GM21717 (cell line): Measurements from ENCODE around the gene DNPH1.

ENCODE experiments used
- ATAC-seq: cut with Tn5 transposase; IDR thresholded peaks from one replicate; pipeline ENCODE4 v1.9.1; 2021; ENCODE audit warnings: mild to moderate bottlenecking, moderate library complexity; ENCODE audit not compliant: unreplicated experiment

Gene DNPH1

DNA sequence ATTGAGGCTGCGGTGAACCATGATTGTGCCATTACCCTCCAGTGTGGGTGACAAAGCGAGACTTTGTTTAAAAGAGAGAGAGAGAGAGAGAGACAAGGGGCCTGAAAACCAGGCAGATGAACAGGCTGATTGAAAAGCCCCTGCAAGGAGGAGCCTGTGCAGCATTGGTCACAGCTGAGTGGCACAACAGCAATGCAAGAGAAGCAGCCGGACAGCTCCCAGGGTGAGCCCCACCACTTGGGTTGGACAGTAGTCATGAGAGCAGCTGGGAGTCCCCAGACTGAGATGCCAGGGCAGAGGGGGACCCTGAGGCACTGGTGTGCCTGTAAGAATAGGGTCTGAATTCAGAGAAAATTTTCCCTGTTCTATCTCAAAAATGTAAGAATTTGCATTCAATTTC lies 10.2 kb downstream of the DNPH1 start:
- no peak for ATAC-seq

DNA sequence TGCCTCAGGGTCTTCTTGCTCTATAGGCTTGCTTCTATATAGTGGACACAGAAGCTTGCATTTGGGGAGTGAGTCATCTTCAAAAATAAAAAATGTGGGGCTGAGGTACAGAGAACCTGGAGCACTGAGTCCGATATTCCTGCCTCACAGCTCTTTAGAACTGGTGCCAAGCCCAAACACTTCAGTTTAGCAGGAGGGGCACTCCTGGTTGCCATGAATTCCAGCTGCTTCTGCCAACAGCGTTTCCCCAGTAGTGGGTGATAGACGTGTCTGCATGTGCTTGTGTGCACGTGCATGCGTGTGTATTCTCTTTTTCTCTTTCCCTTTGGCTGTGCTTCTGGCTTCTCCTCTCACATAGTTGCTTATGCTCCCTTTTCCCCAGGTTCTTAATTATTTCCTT lies 11.9 kb downstream of the DNPH1 start:
- ATAC-seq, result no peak

DNA sequence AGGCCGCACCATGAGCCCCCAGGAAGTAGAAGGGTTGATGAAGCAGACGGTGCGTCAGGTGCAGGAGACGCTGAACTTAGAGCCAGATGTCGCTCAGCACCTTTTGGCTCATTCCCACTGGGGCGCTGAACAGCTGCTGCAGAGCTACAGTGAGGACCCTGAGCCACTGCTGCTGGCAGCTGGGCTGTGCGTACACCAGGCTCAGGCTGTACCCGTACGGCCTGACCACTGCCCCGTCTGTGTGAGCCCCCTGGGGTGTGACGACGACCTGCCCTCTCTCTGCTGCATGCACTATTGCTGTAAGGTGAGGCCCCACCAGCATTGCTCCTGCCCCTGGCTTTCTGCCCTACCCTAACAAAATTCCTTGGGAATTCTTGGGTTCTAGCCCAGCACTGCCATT lies 13.1 kb downstream of the DNPH1 start:
- ATAC-seq, result no peak

DNA sequence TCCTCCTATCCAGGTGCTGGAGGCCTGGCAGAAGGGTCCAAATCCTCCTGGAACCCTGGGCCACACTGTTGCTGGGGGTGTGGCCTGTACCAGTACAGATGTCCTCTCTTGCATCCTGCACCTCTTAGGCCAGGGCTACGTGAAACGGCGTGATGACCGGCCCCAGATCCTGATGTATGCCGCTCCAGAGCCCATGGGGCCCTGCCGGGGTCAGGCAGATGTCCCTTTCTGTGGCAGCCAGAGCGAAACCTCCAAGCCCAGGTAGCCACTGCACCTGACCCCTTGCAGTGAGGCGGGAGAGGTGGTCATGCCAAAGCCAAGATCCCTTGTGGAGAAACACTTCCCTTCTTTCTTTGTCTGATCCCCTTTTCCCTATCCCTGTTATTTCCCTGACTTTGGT lies 14.2 kb downstream of the DNPH1 start:
- no peak for ATAC-seq

DNA sequence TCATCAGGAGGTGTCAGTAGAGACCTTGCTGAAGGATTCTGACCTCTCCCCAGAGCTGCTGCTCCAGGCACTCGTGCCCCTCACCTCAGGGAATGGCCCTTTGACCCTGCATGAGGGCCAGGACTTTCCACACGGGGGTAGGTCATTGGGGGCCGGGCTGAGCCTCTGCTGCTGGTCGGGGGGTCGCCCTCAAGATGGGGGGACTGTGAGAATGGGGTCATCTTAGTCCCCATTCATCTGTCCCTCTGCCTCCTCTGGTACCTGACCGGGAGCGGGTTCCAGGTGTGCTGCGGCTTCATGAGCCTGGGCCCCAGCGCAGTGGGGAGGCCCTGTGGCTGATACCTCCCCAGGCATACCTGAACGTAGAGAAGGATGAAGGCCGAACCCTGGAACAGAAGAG lies 15.8 kb downstream of the DNPH1 start:
- no peak for ATAC-seq

DNA sequence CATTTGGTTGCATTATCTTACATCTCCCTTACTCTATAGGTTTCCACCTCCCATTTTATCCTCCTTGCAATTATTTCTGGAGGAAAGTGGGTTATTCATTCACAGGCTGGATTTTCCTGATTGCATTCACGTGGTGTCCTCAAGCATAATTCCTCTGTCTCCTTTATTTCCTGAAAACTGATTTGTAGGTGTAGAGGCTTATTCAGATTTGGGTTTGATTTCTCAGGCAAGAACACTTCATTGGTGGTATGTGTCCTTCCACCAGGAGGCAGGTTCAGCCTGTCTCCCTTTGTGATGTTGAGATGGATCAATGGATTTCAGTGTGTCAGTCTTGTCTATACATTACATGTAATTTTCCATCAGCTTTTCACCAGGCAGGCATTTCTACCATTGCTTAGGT lies 17.3 kb downstream of the DNPH1 start:
- ATAC-seq, result no peak

DNA sequence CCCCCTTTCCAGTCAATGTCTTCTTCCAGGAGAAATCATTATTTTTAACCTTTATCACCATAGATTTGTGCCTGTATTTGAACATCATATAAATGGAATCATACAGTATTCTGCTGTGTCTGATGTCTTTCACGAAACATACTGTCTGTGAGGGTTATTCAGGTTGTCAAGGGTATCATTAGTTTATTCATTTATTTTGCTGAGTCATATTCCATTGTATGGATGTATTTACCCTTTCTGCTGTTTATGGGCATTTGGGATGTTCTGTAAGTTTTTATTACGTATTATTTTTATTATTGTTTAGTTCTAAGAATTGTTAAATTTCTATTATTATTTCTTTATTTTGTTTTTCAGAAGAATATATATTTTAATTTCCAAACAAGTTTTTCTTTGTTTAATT lies 22.0 kb downstream of the DNPH1 start:
- no peak for ATAC-seq

DNA sequence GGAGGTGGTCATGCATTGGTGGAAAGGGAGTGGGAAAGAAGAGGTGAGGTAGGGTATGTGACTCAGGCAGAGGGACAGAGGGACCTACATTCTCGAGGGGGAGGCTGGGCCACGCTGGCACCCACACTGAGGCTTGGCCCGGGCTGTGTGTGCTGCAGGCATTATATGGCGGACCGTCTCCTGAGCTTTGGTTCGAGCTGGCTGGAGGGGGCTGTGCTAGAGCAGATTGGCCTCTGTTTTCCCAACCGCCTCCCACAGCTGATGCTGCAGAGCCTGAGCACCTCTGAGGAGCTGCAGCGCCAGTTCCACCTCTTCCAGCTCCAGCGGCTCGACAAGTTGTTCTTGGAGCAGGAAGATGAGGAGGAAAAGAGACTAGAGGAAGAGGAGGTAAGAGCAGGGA lies 23.4 kb downstream of the DNPH1 start:
- no peak for ATAC-seq

DNA sequence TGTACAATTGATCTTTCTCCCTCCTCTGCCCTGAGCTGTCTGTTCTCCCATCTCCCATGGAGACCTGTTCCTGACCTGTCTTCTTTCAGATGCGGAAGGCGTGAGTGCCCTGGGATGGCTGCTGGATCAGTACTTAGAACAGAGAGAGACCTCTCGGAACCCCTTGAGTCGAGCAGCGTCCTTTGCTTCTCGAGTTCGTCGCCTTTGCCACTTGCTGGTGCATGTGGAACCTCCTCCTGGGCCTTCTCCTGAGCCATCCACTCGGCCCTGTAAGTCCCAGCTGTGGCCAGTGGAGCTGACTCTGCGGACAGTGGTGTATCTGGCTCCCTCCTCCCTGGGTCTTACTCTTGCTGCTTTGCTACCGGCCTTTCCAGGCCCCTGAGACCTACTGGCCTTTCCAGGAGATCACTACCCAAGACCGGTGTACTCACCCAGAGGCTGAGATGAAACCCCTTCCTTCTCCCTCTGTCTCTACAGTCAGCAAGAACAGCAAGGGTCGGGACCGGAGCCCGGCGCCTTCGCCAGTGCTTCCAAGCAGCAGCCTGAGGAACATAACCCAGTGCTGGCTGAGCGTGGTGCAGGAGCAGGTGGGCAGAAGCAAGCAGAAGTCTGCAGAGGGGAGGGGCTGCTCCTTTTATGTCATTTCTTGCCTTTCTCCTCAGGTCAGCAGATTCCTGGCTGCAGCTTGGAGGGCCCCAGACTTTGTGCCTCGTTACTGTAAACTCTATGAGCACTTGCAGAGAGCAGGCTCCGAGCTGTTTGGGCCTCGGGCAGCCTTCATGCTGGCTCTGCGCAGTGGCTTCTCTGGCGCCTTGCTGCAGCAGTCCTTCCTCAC lies 24.8 kb downstream of the DNPH1 start:
- ATAC-seq, result no peak

DNA sequence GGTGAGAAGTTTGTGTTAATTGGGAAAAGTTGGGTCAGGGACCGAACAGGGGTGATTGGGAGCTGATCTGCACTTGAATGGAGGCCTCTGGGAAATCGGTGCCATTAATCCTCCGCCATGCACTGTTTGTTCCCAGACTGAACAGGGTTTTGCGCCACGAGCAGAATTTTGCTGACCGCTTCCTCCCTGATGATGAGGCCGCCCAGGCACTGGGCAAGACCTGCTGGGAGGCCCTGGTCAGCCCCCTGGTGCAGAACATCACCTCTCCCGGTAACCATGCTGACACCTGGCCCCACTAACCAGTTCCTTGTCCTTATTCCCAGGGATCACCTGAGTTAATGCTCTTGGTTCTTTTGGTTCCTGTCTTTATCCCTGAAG lies 25.6 kb downstream of the DNPH1 start:
- no peak for ATAC-seq

DNA sequence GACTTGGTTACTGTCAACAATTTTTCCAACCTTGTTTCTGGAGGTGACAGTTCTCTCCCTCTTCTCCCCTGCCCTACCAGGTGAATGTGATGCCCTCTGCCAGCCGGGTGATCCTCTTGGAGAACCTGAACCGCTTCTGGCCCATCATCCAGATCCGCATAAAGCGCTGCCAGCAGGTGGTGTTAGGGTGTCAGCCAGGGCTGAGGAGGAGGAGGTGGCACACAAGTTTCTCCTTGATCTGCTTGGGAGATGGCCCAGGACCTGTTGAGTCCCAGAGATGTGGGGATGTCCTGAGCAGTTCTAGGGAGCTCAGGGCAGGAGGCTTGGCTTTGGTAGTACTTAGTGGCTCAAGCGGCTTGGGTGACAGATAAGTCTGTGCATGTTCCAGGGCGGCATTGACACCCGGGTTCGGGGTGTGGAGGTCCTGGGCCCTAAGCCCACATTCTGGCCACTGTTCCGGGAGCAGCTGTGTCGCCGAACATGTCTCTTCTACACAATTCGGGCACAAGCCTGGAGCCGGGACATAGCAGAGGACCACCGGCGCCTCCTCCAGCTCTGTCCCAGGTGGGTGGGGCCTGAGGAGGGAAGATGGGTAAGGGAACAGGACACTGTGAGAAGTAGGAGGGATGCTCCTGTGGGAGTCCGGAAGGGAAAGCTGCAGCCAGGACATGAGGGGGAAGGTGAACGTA lies 26.1 kb downstream of the DNPH1 start:
- no peak for ATAC-seq

DNA sequence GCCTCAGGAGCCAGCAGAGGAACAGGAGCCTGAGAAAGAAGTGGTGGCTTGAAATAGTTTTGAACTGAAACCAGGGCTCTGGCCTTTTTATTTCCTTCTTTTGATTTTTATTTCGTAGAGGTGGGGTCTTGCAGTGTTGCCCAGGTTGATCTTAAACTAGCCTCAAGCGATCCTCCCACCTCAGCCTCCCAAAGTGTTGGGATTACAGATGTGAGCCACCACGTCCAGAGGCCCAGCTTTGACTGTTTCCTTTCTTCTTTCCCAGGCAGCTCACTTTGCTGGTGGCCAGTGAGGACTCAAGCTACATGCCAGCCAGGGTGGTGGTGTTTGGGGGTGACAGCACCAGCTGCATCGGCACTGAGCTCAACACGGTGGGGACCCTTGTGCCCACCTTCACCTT lies 26.8 kb downstream of the DNPH1 start:
- ATAC-seq, result no peak

DNA sequence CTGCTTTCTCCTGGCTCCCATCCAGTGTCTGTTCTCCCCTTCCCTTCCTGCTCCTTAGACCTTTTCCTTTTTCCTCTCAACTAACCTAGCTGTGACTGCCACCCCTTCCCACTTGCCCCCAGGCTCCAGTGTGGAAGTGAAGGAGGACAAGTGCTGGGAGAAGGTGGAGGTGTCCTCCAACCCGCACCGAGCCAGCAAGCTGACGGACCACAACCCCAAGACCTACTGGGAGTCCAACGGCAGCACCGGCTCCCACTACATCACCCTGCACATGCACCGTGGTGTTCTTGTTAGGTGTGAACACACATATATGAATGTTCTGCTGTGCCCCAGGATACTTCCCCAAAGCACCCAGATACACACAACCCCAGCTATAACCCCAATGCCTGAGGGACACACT lies 28.7 kb downstream of the DNPH1 start:
- ATAC-seq, result no peak

DNA sequence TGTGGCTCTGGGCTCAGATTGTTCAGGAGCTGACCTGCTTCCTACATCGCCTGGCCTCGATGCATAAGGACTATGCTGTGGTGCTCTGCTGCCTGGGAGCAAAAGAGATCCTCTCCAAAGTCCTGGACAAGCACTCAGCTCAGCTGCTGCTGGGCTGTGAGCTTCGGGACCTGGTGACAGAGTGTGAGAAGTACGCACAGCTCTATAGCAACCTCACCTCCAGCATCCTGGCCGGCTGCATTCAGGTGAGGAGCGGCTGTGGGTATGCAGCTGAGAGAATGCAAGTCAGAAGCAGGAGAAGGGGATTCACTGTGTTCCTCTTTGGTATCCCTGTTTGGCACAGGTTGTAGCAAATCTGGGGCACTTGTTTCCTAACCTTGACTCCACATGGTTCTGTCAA lies 29.4 kb downstream of the DNPH1 start:
- no peak for ATAC-seq

DNA sequence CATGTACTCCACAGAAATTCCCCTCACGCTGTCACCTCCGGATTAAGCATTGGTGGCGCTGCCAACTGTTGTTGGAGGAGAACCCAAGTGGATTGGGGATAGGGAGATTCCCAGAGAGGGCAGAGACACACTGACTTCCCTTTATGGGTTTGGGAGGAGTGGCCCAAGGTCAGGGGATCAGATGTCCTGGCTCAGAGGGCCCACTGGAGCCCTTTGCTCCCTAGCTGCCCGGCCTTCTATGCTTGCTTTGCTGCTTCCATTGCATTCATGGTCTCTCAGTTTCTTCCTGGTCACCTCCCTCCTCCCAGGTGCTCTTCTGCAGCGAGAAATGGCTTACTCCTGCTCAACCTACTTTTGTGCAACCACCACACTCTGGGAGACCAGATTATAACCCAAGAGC lies 32.9 kb downstream of the DNPH1 start:
- no peak for ATAC-seq

DNA sequence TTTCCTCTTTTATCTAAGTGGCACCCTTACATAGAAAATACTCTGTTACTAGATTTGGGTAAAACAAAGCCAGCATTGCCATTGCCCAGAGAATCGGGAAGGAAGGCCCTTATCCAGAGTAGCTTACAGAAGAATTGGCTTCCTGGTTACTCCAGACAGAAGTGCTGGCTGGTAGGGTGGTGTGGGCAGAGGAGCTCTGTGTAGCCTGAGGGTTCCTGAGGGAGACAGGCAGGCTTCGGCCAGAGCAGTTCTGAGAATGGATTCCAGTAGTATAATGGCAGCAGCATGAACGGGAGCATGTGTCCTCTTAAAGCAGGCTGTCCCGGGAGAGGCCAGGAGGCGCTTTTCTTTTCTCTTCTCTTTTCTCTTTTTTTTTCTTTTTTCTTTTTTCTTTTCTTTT lies 35.4 kb downstream of the DNPH1 start:
- ATAC-seq, result no peak

DNA sequence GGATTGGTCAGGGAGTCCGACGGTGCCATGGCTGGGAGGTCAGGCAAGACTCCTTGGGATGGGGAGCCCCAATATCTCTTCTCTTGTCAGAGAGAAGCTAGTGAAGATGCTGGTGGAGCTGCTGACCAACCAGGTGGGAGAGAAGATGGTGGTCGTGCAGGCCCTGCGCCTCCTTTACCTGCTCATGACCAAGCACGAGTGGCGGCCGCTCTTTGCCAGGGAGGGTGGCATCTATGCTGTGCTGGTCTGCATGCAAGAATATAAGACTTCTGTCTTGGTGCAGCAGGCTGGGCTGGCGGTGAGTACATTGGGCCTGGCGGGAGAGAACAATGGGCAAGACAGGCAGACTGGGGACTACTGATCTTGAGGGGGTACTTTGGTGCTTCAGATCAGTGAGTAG lies 36.4 kb downstream of the DNPH1 start:
- no peak for ATAC-seq

DNA sequence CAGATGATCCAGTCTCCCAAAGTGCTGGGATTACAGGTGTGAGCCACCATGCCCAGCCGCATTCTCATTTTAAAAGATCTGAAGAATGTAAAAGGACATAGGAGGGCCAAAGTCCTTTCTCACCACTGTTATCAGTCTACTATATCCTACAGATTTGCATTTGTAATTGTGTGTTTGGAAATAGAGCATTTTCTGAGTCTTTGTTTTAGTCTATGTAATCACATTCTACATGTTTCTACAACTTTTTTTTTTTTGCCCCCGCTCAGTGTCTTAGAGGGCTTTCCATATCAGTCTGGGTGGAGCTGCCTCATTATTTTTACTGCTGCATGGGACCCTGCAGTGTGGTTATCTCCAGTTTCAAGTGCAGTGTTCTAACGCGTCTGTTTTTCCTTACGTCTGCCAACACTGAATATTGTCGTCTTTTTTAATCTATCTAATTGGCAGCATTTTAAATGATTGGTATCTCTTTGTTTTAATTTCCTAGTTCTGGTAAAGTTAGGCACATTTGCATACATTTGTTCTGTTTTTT lies 39.4 kb downstream of the DNPH1 start:
- no peak for ATAC-seq

DNA sequence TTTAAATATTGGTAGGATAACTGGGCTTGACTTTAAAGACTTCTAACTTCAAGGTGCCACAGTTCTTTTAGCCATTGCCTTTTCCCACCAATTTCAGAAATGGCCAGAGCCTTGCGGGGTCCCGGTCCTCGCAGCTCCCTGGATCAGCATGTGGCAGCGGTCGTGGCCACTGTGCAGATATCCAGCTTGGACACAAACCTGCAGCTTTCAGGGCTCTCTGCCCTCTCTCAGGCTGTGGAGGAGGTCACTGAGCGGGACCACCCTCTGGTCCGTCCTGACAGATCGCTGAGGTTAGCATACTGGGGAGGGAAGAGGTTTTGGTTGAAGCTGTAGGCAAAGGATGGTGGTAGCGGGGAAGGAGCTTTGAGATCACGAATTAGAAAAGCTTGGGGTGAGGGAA lies 40.9 kb downstream of the DNPH1 start:
- ATAC-seq, result no peak

DNA sequence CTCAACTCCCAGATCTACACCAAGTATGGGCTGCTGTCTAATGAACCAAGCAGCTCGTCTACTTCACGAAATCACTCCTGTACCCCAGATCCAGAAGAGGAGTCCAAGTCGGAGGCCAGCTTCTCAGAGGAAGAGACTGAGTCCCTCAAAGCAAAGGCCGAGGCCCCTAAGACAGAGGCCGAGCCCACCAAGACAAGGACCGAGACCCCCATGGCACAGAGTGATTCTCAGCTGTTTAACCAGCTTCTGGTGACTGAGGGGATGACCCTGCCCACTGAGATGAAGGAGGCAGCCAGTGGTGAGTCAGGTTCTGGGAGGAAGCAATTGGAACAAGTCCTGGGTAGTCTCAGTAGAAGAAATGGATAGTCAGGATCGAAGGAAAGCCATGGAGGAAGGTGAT lies 41.5 kb downstream of the DNPH1 start:
- no peak for ATAC-seq

DNA sequence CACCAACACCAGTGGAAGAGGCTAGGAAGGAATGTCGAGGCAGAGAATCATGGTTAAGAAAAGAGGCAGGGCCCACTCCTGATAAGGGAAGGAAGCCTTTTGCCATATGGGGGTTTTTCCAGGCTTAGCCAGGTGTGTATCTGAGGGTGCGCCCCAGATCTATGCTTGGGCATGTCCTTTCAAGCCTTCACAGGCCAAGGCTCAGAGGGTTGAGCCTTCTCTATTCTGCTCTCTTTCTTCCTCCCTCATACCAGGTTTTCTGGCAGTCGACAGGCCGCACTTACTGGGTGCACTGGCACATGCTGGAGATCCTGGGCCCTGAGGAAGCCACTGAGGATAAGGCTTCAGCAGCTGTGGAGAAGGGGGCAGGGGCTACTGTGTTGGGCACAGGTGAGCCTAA lies 42.6 kb downstream of the DNPH1 start:
- no peak for ATAC-seq

DNA sequence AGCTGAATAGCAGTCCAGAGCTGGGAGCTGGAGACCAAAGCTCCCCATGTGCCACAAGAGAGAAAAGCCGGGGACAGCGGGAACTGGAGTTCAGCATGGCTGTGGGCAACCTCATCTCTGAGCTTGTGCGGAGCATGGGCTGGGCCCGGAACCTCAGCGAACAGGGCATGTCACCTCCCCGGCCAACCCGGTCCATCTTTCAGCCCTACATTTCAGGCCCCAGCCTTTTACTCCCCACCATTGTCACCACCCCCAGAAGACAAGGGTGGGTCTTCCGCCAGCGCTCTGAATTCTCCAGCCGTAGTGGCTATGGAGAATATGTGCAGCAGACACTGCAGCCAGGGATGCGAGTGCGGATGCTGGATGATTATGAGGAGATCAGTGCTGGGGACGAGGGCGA lies 43.3 kb downstream of the DNPH1 start:
- no peak for ATAC-seq
